Measurements from ENCODE around the gene CDC20. TPM values are rescaled to one million over a fixed set of nuclear protein-coding genes. Genes with fewer than 3 reads are reported as not detected.

CDC20 gene
- total and polyA plus RNA-seq, 10 of the 15 experiments (the other 5 are each of a cell fraction or from before 2014, with no cell fraction given): 36.3 to 347 (median 150) TPM

- Histone ChIP-seq H3K79me2 (ENCODE audit: control insufficient read depth, insufficient read depth, low read length) (peaks cover 30% of the 10 kb centered on the region), H2AFZ (ENCODE audit: control insufficient read depth, low read depth, low read length) (no peak overlapping the region), H3K4me1 (ENCODE audit: control insufficient read depth, insufficient read depth, low read length) (peaks cover 4% of the 10 kb centered on the region; the same call in 1 of the 2 replicates), H4K20me1 (ENCODE audit: control insufficient read depth, insufficient read depth) (no peaks in the 10 kb centered on the region), H3K27me3 (replicated peaks in 1 of 2; ENCODE audit: control insufficient read depth in 2 of 2, insufficient read depth in 2 of 2, low read length in 1 of 2) (no peaks in the 10 kb centered on the region), H3K36me3 (ENCODE audit: control insufficient read depth in 2 of 2, insufficient read depth in 2 of 2, low read length in 1 of 2) (peaks cover 0 to 1% of the 10 kb centered on the region in 2 experiments; a peak in 1 of 4 replicates), H3K4me3 (no peak overlapping the region), H3K9me3 (replicated peaks; ENCODE audit: control insufficient read depth, insufficient read depth, low read length) (no peaks in the 10 kb centered on the region), H3K4me2 (ENCODE audit: control insufficient read depth, insufficient read depth) (no peak overlapping the region), H3K9ac (ENCODE audit: control insufficient read depth, insufficient read depth, low read length) (no peak overlapping the region), H3K27ac (ENCODE audit: control insufficient read depth, insufficient read depth) (no peak overlapping the region)
- BruUV-seq (replicated peaks): no TSS peak
- 70% methylated on average over 4 of the region's 4 CpGs for WGBS (ENCODE audit: insufficient coverage, insufficient replicate concordance, low lambda C conversion rate, missing lambda C conversion rate)
- TF ChIP-seq STAT3 (IDR thresholded peaks at IDR 0.05; ENCODE audit: low read depth, low read length): no peak
- TF ChIP-seq, protein P1, sequence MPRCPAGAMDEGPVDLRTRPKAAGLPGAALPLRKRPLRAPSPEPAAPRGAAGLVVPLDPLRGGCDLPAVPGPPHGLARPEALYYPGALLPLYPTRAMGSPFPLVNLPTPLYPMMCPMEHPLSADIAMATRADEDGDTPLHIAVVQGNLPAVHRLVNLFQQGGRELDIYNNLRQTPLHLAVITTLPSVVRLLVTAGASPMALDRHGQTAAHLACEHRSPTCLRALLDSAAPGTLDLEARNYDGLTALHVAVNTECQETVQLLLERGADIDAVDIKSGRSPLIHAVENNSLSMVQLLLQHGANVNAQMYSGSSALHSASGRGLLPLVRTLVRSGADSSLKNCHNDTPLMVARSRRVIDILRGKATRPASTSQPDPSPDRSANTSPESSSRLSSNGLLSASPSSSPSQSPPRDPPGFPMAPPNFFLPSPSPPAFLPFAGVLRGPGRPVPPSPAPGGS (IDR thresholded peaks at IDR 0.05; ENCODE audit: borderline replicate concordance, insufficient read depth, low read depth, low read length, poor library complexity, severe bottlenecking): peak; percentile 48
- no peak for TF ChIP-seq NR2F1 (conservative IDR thresholded peaks at IDR 0.05)
- no peak for DNase-seq (ENCODE audit: low read depth, low spot score)
- intact Hi-C loops (cut with micrococcal nuclease; ENCODE audit: unreplicated experiment): no loop called here
- CTCF ChIA-PET: interaction anchor here (1.6 to 1.7 kb wide), 2 partner anchors 12 to 19 kb away, joined by 7 to 8 read pairs; partner anchors contain the start of genes CDC20, MED8 and SZT2
- RAD21 ChIA-PET (ENCODE audit: unreplicated experiment): no interaction called here
- in situ Hi-C loops (cut with MboI): no loop called here
- POLR2A ChIA-PET: interaction anchor here (0.7 to 1.4 kb wide), 5 partner anchors 11 to 583 kb away, joined by 4 to 8 read pairs (median 6); partner anchors contain the start of genes MED8 and SZT2
- ATAC-seq: no peak
- SMC1A ChIA-PET (ENCODE audit: uncharacterized antibody, unreplicated experiment): interaction anchor here (0.7 to 1.1 kb wide), 2 partner anchors 13 to 572 kb away, joined by 3 to 4 read pairs; no protein-coding TSS in a partner anchor
- FAIRE-seq: peak; percentile 41
Observed at GRCh38 chr1:43370564-43370963, 11.8 kb downstream of the CDC20 start.

- no TSS peak for BruUV-seq (replicated peaks)
- in situ Hi-C loops (cut with MboI) (no loop called here), intact Hi-C loops (cut with micrococcal nuclease; ENCODE audit: unreplicated experiment) (no loop called here)
- H3K4me3 ChIP-seq: no peak overlapping the region
- ATAC-seq (no peak), DNase-seq (ENCODE audit: low read depth, low spot score) (no peak), FAIRE-seq (no peak)
- ChIA-PET CTCF (interaction anchor here (1.0 to 1.3 kb wide), 2 partner anchors 42 to 145 kb away, joined by 3 to 4 read pairs; no protein-coding TSS in a partner anchor), SMC1A (ENCODE audit: uncharacterized antibody, unreplicated experiment) (no interaction called here), POLR2A (interaction anchor here (0.7 kb wide), 1 partner anchor 9 kb away, joined by 3 read pairs; no protein-coding TSS in a partner anchor), RAD21 (ENCODE audit: unreplicated experiment) (no interaction called here)
- H3K27me3 ChIP-seq (replicated peaks in 1 of 2; ENCODE audit: control insufficient read depth in 2 of 2, insufficient read depth in 2 of 2, low read length in 1 of 2): no peaks in the 10 kb centered on the region
- H3K4me1 ChIP-seq (ENCODE audit: control insufficient read depth, insufficient read depth, low read length): peaks cover 3% of the 10 kb centered on the region; the same call in 1 of the 2 replicates
- no peak overlapping the region for H3K4me2 ChIP-seq (ENCODE audit: control insufficient read depth, insufficient read depth)
- WGBS (ENCODE audit: insufficient coverage, insufficient replicate concordance, low lambda C conversion rate, missing lambda C conversion rate): 92% methylated on average over 5 of the region's 5 CpGs
- H3K36me3 ChIP-seq (ENCODE audit: control insufficient read depth in 2 of 2, insufficient read depth in 2 of 2, low read length in 1 of 2): no peaks in the 10 kb centered on the region
- H3K27ac ChIP-seq (ENCODE audit: control insufficient read depth, insufficient read depth): no peak overlapping the region
- no peak overlapping the region for H3K9ac ChIP-seq (ENCODE audit: control insufficient read depth, insufficient read depth, low read length)
- H3K79me2 ChIP-seq (ENCODE audit: control insufficient read depth, insufficient read depth, low read length): peaks cover 14% of the 10 kb centered on the region
- H4K20me1 ChIP-seq (ENCODE audit: control insufficient read depth, insufficient read depth): no peaks in the 10 kb centered on the region
- no peak overlapping the region for H2AFZ ChIP-seq (ENCODE audit: control insufficient read depth, low read depth, low read length)
- no peaks in the 10 kb centered on the region for H3K9me3 ChIP-seq (replicated peaks; ENCODE audit: control insufficient read depth, insufficient read depth, low read length)
- TF ChIP-seq GABPA (IDR thresholded peaks at IDR 0.05; ENCODE audit: low read depth) (no peak), RAD51 (IDR thresholded peaks at IDR 0.05) (no peak), HDAC6 (IDR thresholded peaks at IDR 0.05; ENCODE audit: unreplicated experiment) (no peak), BCL11A (IDR thresholded peaks at IDR 0.05; ENCODE audit: low read depth, low read length) (no peak), SMAD1 (IDR thresholded peaks at IDR 0.05; ENCODE audit: low read depth, partially characterized antibody) (no peak), CTCF (IDR thresholded peaks at IDR 0.05 in 2 of 3, conservative IDR thresholded peaks at IDR 0.05 in 1 of 3; ENCODE audit: control insufficient read depth in 2 of 3, extremely low read depth in 1 of 3, insufficient read depth in 1 of 3, low read depth in 3 of 3, low read length in 3 of 3) (no peak)
- TF ChIP-seq, protein P2, sequence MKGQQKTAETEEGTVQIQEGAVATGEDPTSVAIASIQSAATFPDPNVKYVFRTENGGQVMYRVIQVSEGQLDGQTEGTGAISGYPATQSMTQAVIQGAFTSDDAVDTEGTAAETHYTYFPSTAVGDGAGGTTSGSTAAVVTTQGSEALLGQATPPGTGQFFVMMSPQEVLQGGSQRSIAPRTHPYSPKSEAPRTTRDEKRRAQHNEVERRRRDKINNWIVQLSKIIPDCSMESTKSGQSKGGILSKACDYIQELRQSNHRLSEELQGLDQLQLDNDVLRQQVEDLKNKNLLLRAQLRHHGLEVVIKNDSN (IDR thresholded peaks at IDR 0.05; ENCODE audit: borderline replicate concordance, extremely low read length, insufficient read depth, low read depth, low read length): no peak
Observed at GRCh38 chr1:43372172-43372571, 13.4 kb downstream of the CDC20 start.

Measured in GM12878 (cell line).